GM21528 (cell line): ENCODE results near the gene PHF20.
"Not testable (repeated sequence)": the region's sequence is repeated elsewhere in the genome, so short reads cannot be mapped to it uniquely, and the experiment has no call there.

ENCODE experiments used
- ATAC-seq: cut with Tn5 transposase; IDR thresholded peaks from one replicate; pipeline ENCODE4 v1.9.1; 2021; ENCODE audit warnings: mild to moderate bottlenecking, moderate library complexity; ENCODE audit not compliant: unreplicated experiment, low FRiP score

PHF20 gene

DNA sequence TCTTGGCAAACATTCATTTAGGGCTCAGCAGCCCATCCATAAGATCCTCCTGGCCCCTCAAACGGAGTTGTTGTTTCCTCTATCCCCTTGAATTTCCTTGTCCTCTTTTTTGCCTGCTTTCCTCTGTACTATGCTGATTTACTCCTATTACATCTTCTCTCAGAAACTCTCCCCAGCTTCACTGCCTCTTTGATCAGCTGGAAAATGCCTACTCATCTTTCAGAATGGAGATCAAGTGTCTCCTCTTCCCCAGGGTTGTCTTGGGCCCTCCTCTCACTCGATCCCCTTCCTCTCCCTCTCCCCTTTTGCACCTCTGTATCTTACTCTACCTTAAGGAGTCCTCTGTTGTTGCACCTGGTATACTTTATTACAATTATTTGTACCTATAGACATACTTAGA is 60.2 kb downstream of the PHF20 start:
- no peak for ATAC-seq

DNA sequence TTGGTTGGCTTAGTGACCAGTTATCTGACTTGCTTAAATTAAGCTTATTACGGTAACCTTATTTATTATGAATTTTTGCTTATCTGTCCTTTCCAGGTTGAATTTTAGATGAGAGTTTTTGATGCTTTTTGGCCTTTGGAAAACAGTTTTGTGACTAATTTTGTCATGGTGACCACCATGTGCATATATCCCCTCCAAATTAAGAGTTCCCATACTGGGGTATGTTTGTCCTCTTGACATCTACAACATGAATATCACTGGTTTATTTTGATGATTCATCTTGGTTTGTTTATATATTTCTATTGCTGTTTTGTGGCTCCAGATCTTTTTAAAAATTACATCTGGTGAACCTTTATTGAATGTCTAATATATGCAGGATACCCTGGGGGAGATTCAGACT is 61.4 kb downstream of the PHF20 start:
- no peak for ATAC-seq

DNA sequence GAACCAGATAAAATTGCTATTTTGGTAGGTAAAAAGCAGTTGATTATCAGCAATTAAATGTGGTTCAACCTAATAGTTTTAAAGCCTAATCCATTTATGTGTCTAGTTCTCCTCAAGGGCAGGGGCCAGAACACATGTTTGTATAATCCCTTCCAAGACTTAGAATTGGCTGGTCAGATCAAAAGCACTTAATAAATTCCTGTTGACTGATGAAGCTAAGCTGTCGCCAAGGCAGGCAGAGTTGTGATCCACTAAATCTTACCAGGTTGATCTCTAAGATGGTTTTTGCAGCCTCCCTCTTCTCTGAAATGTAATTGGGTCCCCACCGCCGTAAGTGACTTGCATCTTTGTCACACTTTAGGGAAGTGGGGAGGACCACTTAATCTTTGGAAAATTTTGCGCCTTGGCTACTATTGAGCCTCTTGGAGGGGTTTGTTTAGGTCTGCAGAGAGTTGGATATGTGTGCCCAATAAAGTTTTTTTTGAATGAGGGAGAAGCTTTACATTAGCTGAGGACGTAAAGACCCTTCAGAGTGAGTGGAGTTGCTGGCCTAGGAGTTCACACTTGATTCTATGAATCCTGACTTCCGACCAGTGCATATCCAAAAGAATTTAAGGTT is 65.9 kb downstream of the PHF20 start:
- ATAC-seq = no peak

DNA sequence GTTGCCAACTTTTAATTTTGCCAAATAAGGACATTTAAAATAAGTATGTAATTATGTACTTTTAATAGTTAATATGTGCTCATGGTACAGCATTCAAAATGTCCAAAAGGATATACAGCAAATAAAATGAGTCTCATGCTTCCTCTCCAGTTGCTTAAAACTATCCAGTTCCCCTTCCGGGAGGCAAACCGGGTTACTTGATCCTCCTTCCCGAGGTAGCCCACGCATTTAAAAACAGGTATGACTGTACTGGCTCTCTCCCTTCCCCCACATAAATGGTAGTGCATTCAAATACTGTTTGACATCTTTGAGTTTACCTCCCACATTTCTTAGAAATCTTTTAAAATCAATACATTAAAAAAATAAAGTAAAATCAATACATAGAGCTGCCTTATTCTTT is 66.4 kb downstream of the PHF20 start:
- ATAC-seq = no peak

DNA sequence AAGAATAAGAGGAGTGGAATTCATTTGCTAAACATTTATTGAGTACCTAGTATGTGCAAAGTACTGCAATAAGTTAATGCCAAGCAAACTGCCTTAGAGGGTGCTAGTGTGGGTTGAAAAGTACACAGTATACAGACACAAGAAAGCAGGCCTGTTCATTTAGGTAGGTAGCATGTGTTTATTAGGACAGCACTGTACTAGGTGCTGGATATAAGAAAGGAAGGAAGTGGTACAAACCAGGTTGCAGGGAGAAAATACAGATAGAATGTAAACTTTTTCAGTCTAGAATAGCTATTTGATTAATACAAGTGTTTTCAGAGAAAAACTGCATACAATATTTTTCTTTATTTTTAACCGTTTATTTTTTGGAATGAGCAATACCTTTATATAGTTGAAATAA is 68.1 kb downstream of the PHF20 start:
- ATAC-seq = no peak

DNA sequence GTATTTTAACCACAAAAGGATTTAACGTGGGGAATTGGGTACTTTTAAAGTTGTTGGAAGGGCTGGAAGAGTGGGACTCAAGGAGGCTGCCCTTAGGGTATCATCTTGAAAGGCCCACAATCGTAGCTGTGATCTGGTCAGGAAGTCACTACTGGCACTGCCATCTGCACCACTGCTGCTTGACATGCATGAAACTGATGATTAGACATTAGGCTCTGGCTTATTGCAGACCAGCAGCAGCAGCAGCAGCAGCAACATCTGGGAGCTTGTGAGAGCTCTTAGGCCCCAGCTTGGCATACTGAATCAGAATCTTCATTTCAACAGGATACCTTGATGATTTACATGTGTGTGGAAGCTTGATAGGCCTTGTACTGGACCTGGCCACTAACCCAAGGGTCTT is 68.6 kb downstream of the PHF20 start:
- ATAC-seq = no peak

DNA sequence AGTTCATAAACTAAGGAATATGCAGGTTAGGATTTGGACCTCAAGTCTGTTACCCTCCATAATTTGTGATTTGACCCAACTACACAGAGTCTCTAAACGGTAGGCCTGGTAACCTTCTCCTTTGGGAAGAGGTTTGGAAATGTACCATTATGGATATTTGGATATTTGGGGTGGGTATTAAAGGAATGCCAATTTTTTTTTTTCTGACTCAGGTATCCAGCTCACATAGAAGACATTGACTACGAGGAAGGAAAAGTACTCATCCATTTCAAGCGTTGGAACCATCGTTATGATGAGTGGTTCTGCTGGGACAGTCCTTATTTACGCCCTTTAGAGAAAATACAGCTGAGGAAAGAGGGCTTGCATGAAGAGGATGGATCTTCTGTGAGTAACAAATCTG is 70.5 kb downstream of the PHF20 start:
- no peak for ATAC-seq

DNA sequence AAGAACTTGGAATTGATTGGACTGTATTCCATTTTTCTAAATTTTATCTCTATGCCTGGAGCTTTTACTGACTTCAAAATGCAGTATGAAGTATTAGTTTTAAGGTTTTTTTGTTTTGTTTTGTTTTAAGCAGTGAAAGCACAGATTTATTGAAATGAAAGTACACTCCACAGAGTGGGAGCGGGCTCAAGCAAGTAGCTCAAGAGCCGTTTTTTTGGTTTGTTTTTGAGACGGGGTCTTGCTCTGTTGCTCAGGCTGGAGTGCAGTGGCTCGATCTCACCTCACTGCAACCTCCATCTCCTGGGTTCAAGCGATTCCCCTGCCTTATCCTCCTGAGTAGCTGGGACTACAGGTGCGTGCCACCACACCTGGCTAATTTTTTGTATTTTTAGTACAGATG is 72.1 kb downstream of the PHF20 start:
- not testable (repeated sequence) for ATAC-seq

DNA sequence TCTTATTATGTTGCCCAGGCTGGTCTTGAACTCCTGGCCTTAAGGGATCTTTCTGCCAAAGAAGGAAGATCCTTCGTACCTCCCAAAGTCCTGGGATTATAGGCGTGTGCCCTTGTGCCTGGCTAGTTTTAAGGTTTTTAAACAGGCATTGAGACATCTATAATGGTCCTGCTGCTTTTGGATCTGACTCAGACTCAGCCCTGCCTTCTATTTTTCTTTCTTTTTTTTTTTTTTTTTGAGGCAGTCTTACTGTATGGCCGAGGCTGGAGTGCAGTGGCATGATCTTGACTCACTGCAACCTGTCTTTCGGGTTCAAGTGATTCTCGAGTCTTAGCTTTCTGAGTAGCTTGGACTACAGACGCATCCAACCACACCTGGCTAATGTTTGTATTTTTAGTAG is 73.7 kb downstream of the PHF20 start:
- no peak for ATAC-seq

DNA sequence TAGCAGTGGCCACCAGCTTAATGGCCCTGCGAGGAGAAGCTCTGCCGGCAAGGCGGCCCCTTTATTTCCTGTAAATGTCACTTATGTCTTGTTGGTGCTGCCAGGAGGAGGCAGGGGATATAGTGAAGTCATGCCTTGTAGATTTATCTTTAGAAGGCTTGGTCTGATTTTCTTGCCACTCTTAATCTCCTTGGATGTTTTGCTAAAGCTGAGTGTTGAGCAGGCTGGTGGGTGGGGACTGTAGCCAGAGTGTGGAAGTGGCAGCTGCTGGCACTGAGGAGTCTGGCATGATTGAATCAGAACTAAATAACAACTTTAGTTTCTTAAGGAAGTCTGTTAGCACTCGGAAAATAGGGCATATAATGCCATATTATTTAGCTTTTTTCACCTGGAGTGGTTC is 77.9 kb downstream of the PHF20 start:
- no peak for ATAC-seq

DNA sequence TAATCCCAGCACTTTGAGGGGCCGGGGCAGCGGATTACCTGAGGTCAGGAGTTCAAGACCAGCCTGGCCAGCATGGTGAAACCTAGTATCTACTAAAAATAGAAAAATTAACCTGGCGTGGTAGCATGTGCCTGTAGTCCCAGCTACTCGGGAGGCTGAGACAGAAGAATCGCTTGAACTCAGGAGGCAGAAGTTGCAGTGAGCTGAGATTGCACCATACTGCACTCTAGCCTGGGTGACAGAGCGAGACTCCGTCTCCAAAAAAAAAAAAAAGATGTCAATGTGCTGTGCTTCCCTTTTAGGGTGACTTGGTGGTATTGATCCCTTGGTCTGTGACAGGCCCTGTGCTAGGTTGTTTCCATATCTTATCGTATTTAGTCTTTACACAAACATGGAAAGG is 79.8 kb downstream of the PHF20 start:
- not testable (repeated sequence) for ATAC-seq

DNA sequence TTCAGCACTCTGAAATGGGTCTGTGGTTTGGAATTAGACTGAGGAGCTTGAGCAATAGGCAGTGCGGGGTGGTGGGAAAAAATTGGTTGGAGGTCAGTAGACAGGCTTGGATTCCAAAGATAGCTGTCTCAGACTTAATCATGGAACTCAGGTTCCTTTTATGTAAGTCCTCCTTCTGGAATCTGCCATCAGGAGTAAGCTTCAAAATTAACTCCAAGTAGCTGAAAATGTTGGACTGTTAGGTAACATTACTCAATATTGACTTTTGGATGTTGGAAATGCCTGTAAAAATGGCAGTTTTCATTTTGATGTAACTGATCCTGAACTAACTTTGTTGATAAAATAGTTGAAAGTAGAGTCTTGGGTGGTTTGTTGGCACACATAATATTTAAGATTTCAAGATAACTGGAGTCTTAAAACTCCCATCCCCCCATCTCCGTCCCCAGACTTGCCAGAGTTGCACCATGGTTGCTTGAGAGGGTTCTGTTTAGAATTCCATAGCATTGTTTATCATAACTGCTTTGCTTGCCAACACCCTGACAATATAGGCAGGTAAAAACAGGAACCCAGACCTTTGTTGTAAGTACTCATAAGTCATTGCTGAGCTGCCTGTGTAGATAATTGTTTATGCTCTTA is 83.0 kb downstream of the PHF20 start:
- ATAC-seq = no peak

DNA sequence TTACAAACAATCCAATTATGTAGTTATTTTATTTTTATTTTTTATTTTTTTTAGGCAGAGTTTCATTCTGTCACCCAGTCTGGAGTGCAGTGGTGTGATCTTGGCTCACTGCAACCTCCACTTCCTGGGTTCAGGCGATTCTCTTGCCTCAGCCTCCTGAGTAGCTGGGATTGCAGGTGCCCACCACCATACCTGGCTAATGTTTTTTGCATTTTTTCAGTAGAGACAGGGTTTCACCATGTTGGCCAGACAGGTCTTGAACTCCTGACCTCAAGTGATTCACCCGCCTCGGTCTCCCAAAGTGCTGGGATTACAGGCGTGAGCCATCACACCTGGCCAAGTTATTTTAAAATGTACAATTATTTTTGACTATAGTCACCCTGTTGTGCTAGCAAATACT is 83.8 kb downstream of the PHF20 start:
- ATAC-seq = not testable (repeated sequence)

DNA sequence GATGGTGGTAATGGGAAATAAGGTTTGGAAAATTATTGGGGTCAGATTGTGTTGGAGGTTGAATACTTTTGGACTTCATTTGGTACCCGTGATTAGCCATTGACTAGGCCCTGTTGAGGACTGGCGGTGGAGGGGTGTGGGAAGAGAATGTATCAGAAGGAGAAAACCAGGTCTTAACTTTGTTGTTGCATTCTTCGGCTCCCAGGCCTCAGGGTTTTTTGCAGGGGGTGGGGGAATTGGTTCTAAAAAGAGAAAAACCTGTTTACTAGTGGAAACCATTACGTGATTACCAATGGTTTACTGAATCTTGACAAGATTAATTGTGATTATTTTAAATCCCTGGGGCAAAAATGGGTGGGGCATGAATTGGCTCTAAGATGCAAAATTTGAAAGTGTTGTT is 85.1 kb downstream of the PHF20 start:
- ATAC-seq = no peak

DNA sequence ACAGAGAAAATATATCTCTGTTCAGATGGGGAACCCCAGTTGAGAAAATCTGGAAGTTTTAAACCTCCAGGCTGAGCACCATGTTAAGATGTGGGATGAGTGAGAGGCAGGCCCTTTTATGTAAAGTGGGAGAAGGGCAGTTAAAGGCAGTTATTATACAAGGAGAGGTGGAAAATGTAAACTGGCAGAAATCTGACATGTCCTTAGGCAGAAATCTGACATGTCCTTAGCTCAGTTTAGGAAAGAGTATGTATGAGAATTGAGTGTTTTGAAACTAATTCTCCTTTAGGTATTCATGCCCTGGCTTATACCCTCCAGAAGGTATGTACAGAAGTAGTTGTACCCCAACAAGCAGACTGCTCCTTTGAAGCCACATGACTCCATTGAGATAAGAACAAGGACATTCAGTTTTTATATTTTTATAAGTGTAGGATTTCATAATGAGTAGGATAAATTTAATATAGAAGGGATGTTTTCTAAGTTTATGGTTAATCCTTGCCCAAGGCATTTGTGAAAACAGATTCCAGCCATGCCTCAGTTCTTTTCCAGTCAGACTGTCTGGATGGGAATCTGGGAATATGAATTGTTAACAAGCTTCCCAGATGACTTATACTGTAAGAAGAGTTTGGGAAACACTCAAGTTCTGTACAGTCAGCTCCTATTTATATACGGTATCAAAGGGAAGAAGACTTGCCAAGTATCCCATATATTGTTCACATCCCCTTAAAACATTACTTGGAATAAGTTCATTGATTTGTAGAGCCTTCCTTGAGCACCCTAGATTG is 94.8 kb downstream of the PHF20 start:
- ATAC-seq = no peak

DNA sequence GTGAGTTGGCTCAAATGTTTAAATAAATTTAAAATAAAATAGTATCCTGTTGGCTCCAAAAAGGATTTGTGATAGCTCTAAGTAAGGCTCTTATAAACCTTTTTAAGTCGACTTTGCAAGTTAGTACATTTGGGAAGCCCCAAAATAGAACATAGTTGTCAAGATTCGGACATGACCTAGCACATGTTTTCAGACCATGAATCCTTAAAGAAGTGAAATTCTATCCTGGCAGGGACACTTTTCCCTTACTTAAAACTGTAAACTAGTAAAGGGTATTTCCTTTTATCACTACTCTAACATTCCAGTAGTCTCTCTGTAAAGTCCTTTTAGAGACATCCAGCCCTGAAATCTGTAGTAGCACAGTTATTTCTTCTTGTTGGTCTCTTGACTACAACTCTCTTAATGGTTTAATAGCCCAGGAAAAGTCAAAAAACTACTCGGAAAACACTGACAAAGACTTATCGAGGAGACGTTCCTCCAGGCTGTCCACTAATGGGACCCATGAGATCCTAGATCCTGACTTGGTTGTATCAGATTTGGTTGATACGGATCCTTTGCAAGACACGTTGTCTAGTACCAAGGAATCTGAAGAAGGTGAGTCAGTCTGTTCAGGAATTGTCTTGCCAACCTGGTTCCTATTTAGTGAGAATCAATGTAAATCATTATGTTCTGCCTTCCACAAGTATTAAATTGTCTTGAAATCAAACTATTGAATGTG is 98.9 kb downstream of the PHF20 start:
- ATAC-seq = no peak

DNA sequence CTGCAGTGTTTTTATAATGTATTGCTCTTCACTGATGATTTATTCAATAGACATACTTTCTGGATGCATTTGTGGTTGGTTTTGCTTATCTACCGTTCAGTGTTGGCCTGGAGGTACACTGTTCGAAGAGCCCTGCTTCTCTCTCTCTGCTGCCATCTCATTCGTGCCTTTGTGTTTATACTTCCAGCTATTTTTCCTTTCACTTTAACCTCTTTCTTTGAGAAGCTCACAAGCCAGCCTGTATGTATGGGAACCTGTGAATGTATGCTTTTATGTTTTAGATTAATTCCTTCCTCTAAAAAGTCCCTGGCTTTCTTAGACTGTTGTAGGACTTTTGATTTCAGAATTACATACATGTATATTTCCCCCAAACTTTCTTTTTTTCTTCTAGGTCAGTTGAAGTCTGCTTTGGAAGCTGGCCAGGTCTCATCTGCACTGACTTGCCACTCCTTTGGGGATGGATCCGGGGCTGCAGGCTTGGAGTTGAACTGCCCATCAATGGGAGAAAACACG is 99.5 kb downstream of the PHF20 start:
- ATAC-seq = no peak

DNA sequence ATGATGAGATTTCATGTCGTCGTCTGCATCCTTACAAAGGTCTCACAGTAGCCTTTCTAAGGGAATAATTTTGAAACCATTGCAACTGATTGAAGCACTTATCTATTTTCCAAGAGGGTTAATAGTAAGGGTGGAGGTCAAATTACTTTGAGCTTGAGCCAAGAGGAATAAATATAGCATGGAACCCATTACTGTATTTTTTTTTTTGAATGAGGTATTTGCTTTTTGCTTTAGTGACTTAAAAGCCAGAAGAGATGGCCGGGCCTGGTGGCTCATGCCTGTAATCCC is 104.2 kb downstream of the PHF20 start:
- no peak for ATAC-seq

DNA sequence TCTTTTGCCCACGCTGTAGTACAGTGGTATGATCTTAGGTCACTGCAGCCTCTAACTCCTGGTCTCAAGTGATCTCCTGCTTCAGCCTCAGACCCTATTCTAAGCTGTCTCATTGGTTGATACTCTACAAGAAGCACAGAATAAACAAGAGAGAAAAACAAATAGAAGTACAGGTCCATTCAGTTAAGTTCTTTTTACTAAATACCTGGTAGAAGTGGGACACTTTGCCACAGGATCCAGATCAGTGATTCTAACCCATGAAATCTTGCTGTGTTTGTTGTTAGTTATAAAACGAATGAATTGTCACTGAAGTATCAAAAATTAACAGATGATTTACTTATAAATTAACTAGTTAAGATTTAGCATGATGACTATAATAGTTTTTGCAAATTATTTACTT is 105.8 kb downstream of the PHF20 start:
- ATAC-seq = no peak

DNA sequence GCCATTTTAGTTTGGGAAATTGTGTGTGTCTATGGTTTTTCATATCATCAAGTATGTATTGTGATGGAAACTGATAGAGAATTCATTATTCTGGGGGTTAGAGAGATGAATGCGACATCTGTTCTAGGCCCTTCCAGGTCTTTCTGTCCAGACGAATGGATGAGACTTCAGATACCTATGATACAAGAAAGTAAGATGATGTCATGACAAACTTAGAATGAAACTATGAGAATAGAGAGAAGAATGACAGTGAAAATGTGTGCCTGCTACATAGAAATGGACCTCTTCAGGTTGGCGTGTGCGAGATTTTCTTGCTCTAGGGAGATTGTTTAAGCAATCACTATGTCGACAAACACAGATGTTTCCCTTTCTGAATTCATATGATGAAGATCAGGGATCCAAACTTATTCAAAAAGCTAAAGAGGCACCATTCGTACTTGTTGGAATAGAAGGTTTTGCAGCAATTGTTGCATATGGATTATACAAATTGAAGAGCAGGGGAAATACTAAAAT is 106.4 kb downstream of the PHF20 start:
- ATAC-seq = no peak

DNA sequence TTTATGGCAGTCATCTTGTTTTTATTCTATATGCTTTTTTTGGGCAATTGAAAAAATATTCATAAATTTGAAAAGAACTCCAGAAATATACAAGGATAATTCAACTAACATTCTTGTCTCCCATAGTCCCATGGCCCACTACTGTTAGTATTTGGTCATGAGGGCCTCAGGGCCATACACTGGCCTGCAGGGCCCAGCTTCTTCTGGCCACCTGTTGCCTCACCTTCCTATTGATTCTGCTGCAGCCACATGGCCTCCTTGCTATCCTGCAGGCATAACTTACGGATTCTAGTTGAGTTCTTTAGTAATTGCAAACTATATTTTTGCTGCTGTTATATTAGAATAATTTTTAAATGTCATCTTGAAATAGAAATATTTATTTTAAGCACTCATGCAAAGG is 109.9 kb downstream of the PHF20 start:
- ATAC-seq = no peak
